Ectodermal cell (in vitro differentiated cells): ENCODE data around the gene NCBP3. TPM values are rescaled to one million over a fixed set of nuclear protein-coding genes. Genes with fewer than 3 reads are reported as not detected.

Experiments used
- H3K27ac ChIP-seq: 2 replicates; pipeline ENCODE4 v1.7.0; 2013; ENCODE audit warnings: mild to moderate bottlenecking, low read depth, low read length; ENCODE audit not compliant: insufficient read depth, poor library complexity, severe bottlenecking
- H3K27me3 ChIP-seq: 2 replicates; pipeline ENCODE4 v1.7.0; 2013; ENCODE audit warnings: mild to moderate bottlenecking, low read length; ENCODE audit not compliant: insufficient read depth, control insufficient read depth, poor library complexity, severe bottlenecking
- H3K36me3 ChIP-seq: one replicate; pipeline ENCODE4 v1.7.0; 2013; ENCODE audit warnings: low read length; ENCODE audit not compliant: control insufficient read depth, insufficient read depth
- H3K4me1 ChIP-seq: one replicate; pipeline ENCODE4 v1.7.0; 2013; ENCODE audit warnings: low read length; ENCODE audit not compliant: control insufficient read depth, insufficient read depth
- H3K4me3 ChIP-seq: 2 replicates; pipeline ENCODE4 v1.7.0; 2013; ENCODE audit warnings: low read depth, low read length, control low read depth; ENCODE audit not compliant: insufficient read depth
- H3K9me3 ChIP-seq: 2 replicates; pipeline ENCODE4 v1.7.0; 2013; ENCODE audit warnings: mild to moderate bottlenecking, low read length, moderate library complexity; ENCODE audit not compliant: control insufficient read depth
- WGBS, 2 experiments: methylation state at CpG; one replicate each; pipeline ENCODE4 v1.1.7; 2013; ENCODE audit warnings: missing lambda C conversion rate in 2 of 2; 5-methylcytosine and 5-hydroxymethylcytosine counted together
- polyA plus RNA-seq, 4 experiments: library from polyadenylated mRNA; stranded (reverse); fragments of 50-300 nt; gene quantifications; one replicate each; pipeline ENCODE4 v1.2.3, GENCODE V29; 2013

NCBP3 gene
- polyA plus RNA-seq (2013, experiment 1 of 4): 86.9 TPM
- polyA plus RNA-seq (2013, experiment 2 of 4): 95.5 TPM
- polyA plus RNA-seq (2013, experiment 3 of 4): 71.6 TPM
- polyA plus RNA-seq (2013, experiment 4 of 4): 66.5 TPM

DNA sequence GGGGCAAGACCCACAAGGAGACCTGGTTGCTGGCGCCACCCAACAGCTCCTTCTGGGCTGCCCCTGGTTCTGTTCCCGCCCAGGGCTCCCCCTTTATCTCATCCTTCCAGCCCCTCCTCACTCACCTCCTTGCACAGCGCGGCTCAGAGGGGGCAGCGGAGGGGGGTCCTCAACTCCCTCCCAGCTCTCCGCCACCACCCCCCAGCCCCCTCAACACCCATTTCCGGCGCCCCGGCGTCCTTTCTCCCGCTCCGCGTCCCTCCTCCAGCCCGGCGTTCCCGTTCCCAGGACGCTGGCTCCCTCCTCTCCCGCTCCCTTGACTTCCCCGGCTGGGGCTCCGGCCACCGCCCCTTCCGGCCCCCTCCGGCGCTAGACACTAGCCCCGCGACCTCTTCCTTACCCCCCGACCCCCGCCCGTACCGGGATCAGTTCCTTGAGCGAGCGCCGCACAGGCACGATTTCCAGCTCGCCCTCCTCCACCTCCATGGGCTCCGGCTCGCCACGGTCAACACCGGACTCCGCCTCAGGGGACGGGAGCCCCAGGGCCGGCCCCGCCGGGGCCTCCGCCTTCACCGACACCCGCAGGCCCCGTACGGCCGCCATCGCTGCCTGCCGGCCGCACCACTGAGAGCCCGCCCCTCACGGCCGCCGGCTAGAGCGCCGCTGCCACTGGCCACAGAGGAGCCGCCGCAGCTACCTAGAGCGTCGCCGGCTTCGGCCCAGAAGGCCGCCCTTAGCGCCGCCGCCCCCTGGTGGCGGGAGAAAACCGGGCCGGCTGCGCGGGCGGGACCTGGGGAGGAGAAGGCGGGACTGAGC is at the start of gene NCBP3:
Gene NCBP3, minus strand, starts transcription at position 626 of the 816 bp plus-strand sequence. Its CDS starts 23 bp downstream, at position 603.
- no peaks in the 10 kb centered on the region for H3K27me3 ChIP-seq
- H3K4me1 ChIP-seq: peaks cover 10% of the 10 kb centered on the region
- 0% methylated on average over 76 of the region's 76 CpGs for WGBS, 2 experiments
- peak within 1 kb of the TSS; percentile 52 for H3K27ac ChIP-seq
- H3K4me3 ChIP-seq: peak within 1 kb of the TSS; percentile 80
- H3K9me3 ChIP-seq: no peaks in the 10 kb centered on the region
- peaks cover 16% of the 10 kb centered on the region for H3K36me3 ChIP-seq

DNA sequence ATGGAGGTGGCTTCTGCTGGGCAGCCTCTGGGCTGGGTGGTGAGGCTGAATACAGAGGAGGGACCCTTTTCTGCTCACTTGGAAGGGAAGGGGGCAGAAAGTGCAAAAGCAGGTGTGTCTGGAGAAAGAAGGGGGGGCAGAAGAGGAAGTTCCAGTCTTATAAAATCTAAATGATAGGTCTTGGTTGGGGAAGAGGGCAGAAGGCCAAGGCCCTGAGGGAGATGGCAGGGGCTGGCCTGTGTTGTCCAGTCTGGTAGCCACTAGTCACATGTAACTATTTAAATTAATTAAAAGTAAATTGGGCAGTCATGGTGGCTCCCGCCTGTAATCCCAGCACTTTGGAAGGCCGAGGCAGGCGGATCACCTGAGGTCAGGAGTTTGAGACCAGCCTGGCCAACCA is 49.3 kb upstream of the NCBP3 start:
- Histone ChIP-seq H3K9me3 (no peaks in the 10 kb centered on the region), H3K4me3 (no peak overlapping the region), H3K27me3 (peaks cover 18% of the 10 kb centered on the region), H3K4me1 (peaks cover 5% of the 10 kb centered on the region), H3K36me3 (no peaks in the 10 kb centered on the region), H3K27ac (no peak overlapping the region)
- WGBS, 2 experiments: 88 to 93% methylated on average over 3 of the region's 3 CpGs

- H3K4me1 ChIP-seq: peaks cover 5% of the 10 kb centered on the region
- WGBS, 2 experiments: 80 to 81% methylated on average over 2 of the region's 2 CpGs
- H3K9me3 ChIP-seq: no peaks in the 10 kb centered on the region
- H3K36me3 ChIP-seq: no peaks in the 10 kb centered on the region
- peaks cover 18% of the 10 kb centered on the region for H3K27me3 ChIP-seq
- no peak overlapping the region for H3K4me3 ChIP-seq
- H3K27ac ChIP-seq: no peak overlapping the region
These were observed 48.9 kb upstream of the NCBP3 start for GRCh38 chr17:3894911-3895343.

DNA sequence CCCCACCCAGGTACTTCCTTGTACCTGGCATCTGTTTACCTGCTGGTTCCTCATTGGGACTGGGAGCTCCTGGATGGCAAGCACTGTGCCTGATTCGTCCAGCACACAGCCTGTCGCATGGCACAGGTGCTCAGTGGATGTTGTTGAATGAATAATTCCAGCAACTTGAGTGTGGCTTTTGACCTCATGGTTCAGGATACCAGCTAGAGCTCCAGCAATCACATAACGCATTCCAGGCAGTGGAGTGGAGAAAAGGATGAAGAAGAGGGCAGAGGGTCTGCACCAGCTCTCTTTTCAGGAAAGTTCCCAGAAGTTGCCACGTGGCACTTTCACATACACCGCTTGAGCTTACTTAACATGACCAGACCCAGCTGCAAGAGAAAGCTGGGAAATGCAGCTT is 48.1 kb upstream of the NCBP3 start:
- Histone ChIP-seq H3K27me3 (peaks cover 18% of the 10 kb centered on the region), H3K4me3 (no peak overlapping the region), H3K27ac (no peak overlapping the region), H3K4me1 (peaks cover 5% of the 10 kb centered on the region), H3K36me3 (no peaks in the 10 kb centered on the region), H3K9me3 (no peaks in the 10 kb centered on the region)
- WGBS, 2 experiments: 85 to 87% methylated on average over 5 of the region's 5 CpGs

GRCh38 chr17:3893720-3894116 is 47.7 kb upstream of the NCBP3 start:
- WGBS, 2 experiments: 83 to 84% methylated on average over 7 of the region's 7 CpGs
- H3K9me3 ChIP-seq: no peaks in the 10 kb centered on the region
- H3K4me1 ChIP-seq: peaks cover 5% of the 10 kb centered on the region
- peaks cover 18% of the 10 kb centered on the region for H3K27me3 ChIP-seq
- no peaks in the 10 kb centered on the region for H3K36me3 ChIP-seq
- peak overlapping the region; percentile 64 for H3K4me3 ChIP-seq
- H3K27ac ChIP-seq: no peak overlapping the region

- Histone ChIP-seq H3K9me3 (no peaks in the 10 kb centered on the region), H3K27ac (no peak within 1 kb of the TSS), H3K4me1 (peaks cover 5% of the 10 kb centered on the region), H3K36me3 (no peaks in the 10 kb centered on the region), H3K27me3 (peaks cover 18% of the 10 kb centered on the region), H3K4me3 (peak within 1 kb of the TSS; percentile 64)
- WGBS, 2 experiments: 2 to 3% methylated on average over 75 of the region's 75 CpGs
These were observed 47.1 kb upstream of the NCBP3 start, which contains the start of gene CAMKK1 for GRCh38 chr17:3893003-3893719. CAMKK1 (minus strand) TSS chr17:3893053; CDS start chr17:3885687, 7,366 bp downstream.

DNA sequence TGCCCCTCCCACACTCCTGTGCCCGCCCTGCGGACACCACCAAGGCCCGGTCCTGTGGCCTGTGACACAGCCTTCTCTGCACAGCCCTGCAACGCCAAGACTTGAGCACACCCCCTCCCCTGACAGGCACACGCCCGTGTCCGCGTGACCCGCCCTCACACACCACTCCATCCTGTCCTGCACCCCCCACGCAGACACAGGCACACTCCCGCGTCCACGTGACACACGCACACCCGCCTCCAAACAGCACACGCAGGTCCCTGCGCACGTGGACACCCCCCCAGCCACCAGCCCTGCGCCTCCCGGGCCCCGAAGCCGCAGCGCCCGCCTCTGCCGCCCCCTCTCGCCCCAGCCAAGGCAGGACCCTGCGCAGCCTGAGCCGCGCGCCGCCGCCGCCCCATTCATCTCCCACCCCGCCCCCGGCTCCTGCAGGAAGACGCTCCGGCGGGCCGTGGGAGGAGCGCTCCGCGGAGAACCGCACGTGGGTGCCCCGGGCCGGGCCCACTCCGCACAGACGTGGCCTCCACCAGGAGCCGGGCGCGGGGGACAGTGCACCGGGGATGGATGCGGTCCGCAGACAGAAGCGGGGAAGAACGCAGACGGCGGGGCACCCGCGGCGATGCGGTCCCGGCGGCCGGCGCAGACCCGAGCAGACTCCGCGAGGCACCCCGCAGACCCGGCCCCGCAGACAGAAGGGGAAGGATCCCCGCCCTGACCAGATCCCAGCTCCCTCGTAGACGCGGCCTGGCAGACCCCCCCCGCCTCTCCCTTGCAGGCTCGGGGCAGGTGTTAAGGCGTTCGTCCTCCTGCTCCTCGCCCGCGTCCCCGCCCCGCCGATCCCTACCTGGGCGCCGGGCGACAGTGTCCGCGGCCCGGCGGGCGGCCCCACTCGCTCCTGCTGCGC is 46.3 kb upstream of the NCBP3 start:
- peaks cover 5% of the 10 kb centered on the region for H3K4me1 ChIP-seq
- H3K27me3 ChIP-seq: peaks cover 18% of the 10 kb centered on the region
- 0 to 1% methylated on average over 96 of the region's 96 CpGs for WGBS, 2 experiments
- no peak overlapping the region for H3K27ac ChIP-seq
- H3K36me3 ChIP-seq: no peaks in the 10 kb centered on the region
- peak overlapping the region; percentile 64 for H3K4me3 ChIP-seq
- H3K9me3 ChIP-seq: no peaks in the 10 kb centered on the region

GRCh38 chr17:3891626-3892094 is 45.6 kb upstream of the NCBP3 start:
- Histone ChIP-seq H3K36me3 (no peaks in the 10 kb centered on the region), H3K9me3 (no peaks in the 10 kb centered on the region), H3K4me3 (peak overlapping the region; percentile 64), H3K27me3 (peaks cover 18% of the 10 kb centered on the region), H3K27ac (no peak overlapping the region), H3K4me1 (peaks cover 5% of the 10 kb centered on the region)
- WGBS, 2 experiments: 15 to 16% methylated on average over 12 of the region's 12 CpGs

- WGBS, 2 experiments: 69 to 70% methylated on average over 4 of the region's 4 CpGs
- Histone ChIP-seq H3K4me3 (no peak overlapping the region), H3K27ac (no peak overlapping the region), H3K27me3 (peaks cover 18% of the 10 kb centered on the region), H3K36me3 (no peaks in the 10 kb centered on the region), H3K9me3 (no peaks in the 10 kb centered on the region), H3K4me1 (peaks cover 5% of the 10 kb centered on the region)
These were observed 44.8 kb upstream of the NCBP3 start for GRCh38 chr17:3890878-3891219.
